CD4-positive, alpha-beta T cell (primary cell): ENCODE measurements around the gene ARHGEF6. TPM values are rescaled to one million over a fixed set of nuclear protein-coding genes. Genes with fewer than 3 reads are reported as not detected.
"Not testable (repeated sequence)": the region's sequence is repeated elsewhere in the genome, so short reads cannot be mapped to it uniquely, and the experiment has no call there.

ENCODE experiments used
- ATAC-seq: fragments of 200-7000 bp; cut with Tn5 transposase; one replicate; pipeline ENCODE4 v1.10.0; 2022; ENCODE audit warnings: mild to moderate bottlenecking; ENCODE audit not compliant: poor library complexity
- CTCF ChIA-PET: fragments of 350-600 bp; sonication (Branson Sonifier 250); formaldehyde crosslinking; loops from one replicate; lab custom pipeline; 2021; ENCODE audit warnings: antibody characterized with exemption, inconsistent platforms; lab: Charles Lee
- POLR2A ChIA-PET: fragments of 350-600 bp; sonication (Branson Sonifier 250); formaldehyde crosslinking; loops from one replicate; lab custom pipeline; 2021; ENCODE audit warnings: antibody characterized with exemption, inconsistent platforms; lab: Charles Lee
- DNase-seq, 14 experiments: peaks; one replicate each; pipeline ENCODE4 v3.0.0-alpha.2; 2013 to 2020; ENCODE audit warnings: mixed read lengths in 2 of 14
- H3K27ac ChIP-seq, 2 donors: one replicate each; pipeline versions ENCODE4 v1.5.1 to v1.7.0; 2013; ENCODE audit warnings: low read length in 2 of 2, low read depth in 1 of 2, mild to moderate bottlenecking in 1 of 2
- H3K27me3 ChIP-seq, 2 experiments: 1 replicate in 1 of 2; 2 replicates in 1 of 2; pipeline versions ENCODE4 v1.6.1 to v1.7.0; 2013; ENCODE audit warnings: low read length in 2 of 2, control low read depth in 1 of 2, mild to moderate bottlenecking in 1 of 2, moderate library complexity in 1 of 2; ENCODE audit not compliant: insufficient read depth in 2 of 2, control insufficient read depth in 1 of 2
- H3K36me3 ChIP-seq: one replicate; pipeline ENCODE4 v1.6.1; 2013; ENCODE audit warnings: low read length, control low read depth; ENCODE audit not compliant: insufficient read depth
- H3K4me1 ChIP-seq: one replicate; pipeline ENCODE4 v1.6.1; 2013; ENCODE audit warnings: low read length, control low read depth; ENCODE audit not compliant: insufficient read depth
- H3K4me3 ChIP-seq: one replicate; pipeline ENCODE4 v1.5.1; 2013; ENCODE audit warnings: mild to moderate bottlenecking, low read length, moderate library complexity
- H3K9me3 ChIP-seq, 2 experiments: 1 replicate in 1 of 2; 2 replicates in 1 of 2; pipeline versions ENCODE4 v1.6.1 to v1.7.0; 2013; ENCODE audit warnings: low read length in 2 of 2, mild to moderate bottlenecking in 2 of 2, control low read depth in 1 of 2, moderate library complexity in 1 of 2; ENCODE audit not compliant: control insufficient read depth in 1 of 2, insufficient read depth in 1 of 2
- H3K27ac Mint-ChIP-seq: one replicate; pipeline ENCODE4 v1.8.0; 2020; ENCODE audit warnings: mixed read lengths
- H3K27me3 Mint-ChIP-seq: one replicate; pipeline ENCODE4 v1.8.0; 2021; ENCODE audit warnings: mixed read lengths
- H3K36me3 Mint-ChIP-seq: one replicate; pipeline ENCODE4 v1.8.0; 2021; ENCODE audit warnings: low read depth, mixed read lengths
- H3K4me1 Mint-ChIP-seq: one replicate; pipeline ENCODE4 v1.8.0; 2021; ENCODE audit warnings: low read depth, mixed read lengths
- H3K4me3 Mint-ChIP-seq: one replicate; pipeline ENCODE4 v1.8.0; 2020; ENCODE audit warnings: mild to moderate bottlenecking, mixed read lengths
- H3K9me3 Mint-ChIP-seq: one replicate; pipeline ENCODE4 v1.8.0; 2020; ENCODE audit warnings: mixed read lengths
- CTCF ChIP-seq: fragments of 200-600 bp; IDR thresholded peaks from one replicate; pipeline ENCODE4 v1.8.0; 2022; ENCODE audit warnings: antibody characterized with exemption, mild to moderate bottlenecking
- intact Hi-C, 2 experiments: fragments of 100-400 bp; cut with DNase I in 1 of 2; cut with micrococcal nuclease in 1 of 2; formaldehyde crosslinking; loops; one replicate each; pipeline versions ENCODE4 v1.15.1 to v1.9.0; 2023 to 2025; cut with DNase I, micrococcal nuclease
- total RNA-seq, 174 experiments: library from RNA in 2 of 174; stranded (reverse) in 2 of 174; gene quantifications; one replicate each; pipeline ENCODE4 v1.2.3 and lab custom pipeline; 2021 to 2026

Gene ARHGEF6
- total RNA-seq, 2 experiments from 2014 or later, result 43.3 to 45.3 TPM

DNA sequence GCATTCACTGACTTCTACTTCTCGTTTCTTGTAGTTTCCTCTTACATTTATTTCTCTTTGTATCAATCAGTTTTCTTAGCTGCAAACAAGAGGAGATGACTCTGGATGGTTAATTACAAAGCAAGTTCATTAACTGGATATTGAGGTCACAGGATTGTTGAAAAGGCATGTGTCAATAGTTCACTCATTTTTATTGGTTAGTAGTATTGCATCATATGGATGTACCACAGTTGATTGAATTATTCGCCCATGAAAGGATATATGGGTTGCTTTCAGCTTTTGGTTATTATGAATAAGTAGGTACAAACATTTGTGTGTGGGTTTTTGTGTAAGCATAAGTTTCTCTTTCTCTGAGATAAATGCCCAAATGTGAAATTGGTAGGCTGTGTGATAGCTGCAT is 21.8 kb upstream of the ARHGEF6 start:
- Mint-ChIP-seq H3K9me3 (no peaks in the 10 kb centered on the region), H3K4me3 (no peak overlapping the region), H3K27ac (no peak overlapping the region), H3K27me3 (no peaks in the 10 kb centered on the region), H3K4me1 (peaks cover 8% of the 10 kb centered on the region), H3K36me3 (no peaks in the 10 kb centered on the region)
- no peak for DNase-seq
- CTCF ChIA-PET, result no interaction called here
- ATAC-seq, result no peak
- POLR2A ChIA-PET, result no interaction called here
- Histone ChIP-seq H3K9me3 (no peaks in the 10 kb centered on the region), H3K36me3 (no peaks in the 10 kb centered on the region), H3K4me3 (no peak overlapping the region), H3K4me1 (peaks cover 4% of the 10 kb centered on the region), H3K27ac (no peak overlapping the region), H3K27me3 (no peaks in the 10 kb centered on the region)
- intact Hi-C loops, result no loop called here
- TF ChIP-seq CTCF, result no peak

DNA sequence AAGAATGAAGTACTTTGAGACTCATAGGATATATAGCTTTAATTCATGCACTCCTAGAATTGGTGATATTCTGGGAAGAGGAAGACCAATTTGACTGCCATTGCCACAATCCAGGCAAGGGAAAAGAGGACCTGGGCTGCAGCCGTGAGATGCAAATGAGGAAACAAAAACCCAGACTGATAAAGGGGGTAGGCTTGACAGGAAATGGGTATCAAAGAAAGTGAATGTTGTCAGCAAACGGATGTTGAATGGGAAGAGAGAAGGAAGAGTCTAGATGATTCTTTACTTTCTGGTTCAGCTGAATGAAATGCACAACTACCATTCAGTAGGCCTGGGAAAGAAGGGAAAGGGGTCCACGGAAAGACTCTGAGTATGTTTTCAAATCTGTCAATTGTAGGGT is 17.1 kb upstream of the ARHGEF6 start:
- no peak overlapping the region for H3K4me3 ChIP-seq
- no peaks in the 10 kb centered on the region for H3K36me3 ChIP-seq
- intact Hi-C loops, result no loop called here
- POLR2A ChIA-PET, result no interaction called here
- Mint-ChIP-seq H3K36me3 (no peaks in the 10 kb centered on the region), H3K9me3 (no peaks in the 10 kb centered on the region), H3K27me3 (no peaks in the 10 kb centered on the region), H3K27ac (no peak overlapping the region), H3K4me3 (no peak overlapping the region), H3K4me1 (peaks cover 9% of the 10 kb centered on the region)
- ATAC-seq (no peak), DNase-seq (no peak)
- H3K9me3 ChIP-seq, result no peaks in the 10 kb centered on the region
- TF ChIP-seq CTCF, result no peak
- no peaks in the 10 kb centered on the region for H3K27me3 ChIP-seq
- CTCF ChIA-PET, result no interaction called here
- H3K27ac ChIP-seq, result no peak overlapping the region
- peaks cover 4% of the 10 kb centered on the region for H3K4me1 ChIP-seq

- H3K27me3 Mint-ChIP-seq, intact Hi-C loops, H3K9me3 ChIP-seq, H3K36me3 ChIP-seq, H3K9me3 Mint-ChIP-seq, H3K4me3 ChIP-seq, H3K4me3 Mint-ChIP-seq, H3K36me3 Mint-ChIP-seq, H3K4me1 Mint-ChIP-seq, H3K27ac ChIP-seq, POLR2A ChIA-PET, ATAC-seq, CTCF ChIA-PET, H3K4me1 ChIP-seq, H3K27ac Mint-ChIP-seq, DNase-seq, H3K27me3 ChIP-seq: not testable (repeated sequence)
These were observed 14.4 kb upstream of the ARHGEF6 start for GRCh38 chrX:136795132-136795531.

GRCh38 chrX:136794660-136795059 is 13.9 kb upstream of the ARHGEF6 start:
- H3K4me3 ChIP-seq, H3K9me3 Mint-ChIP-seq, H3K27me3 Mint-ChIP-seq, H3K4me1 Mint-ChIP-seq, H3K27ac Mint-ChIP-seq, DNase-seq, H3K4me1 ChIP-seq, intact Hi-C loops, H3K36me3 ChIP-seq, H3K27me3 ChIP-seq, H3K27ac ChIP-seq, POLR2A ChIA-PET, H3K9me3 ChIP-seq, CTCF ChIA-PET, H3K36me3 Mint-ChIP-seq, H3K4me3 Mint-ChIP-seq, ATAC-seq: not testable (repeated sequence)
